GM12873 (cell line): ENCODE measurements around the gene NDUFAF3.
A peak's percentile ranks its signal among the peaks of the same experiment; 100 is the strongest.

ENCODE experiments used
- TF ChIP-seq, protein P1 (sequence below): IDR thresholded peaks from 2 replicates; pipeline ENCODE4 v1.5.1; 2012; ENCODE audit warnings: low read depth, mild to moderate bottlenecking, moderate library complexity, low read length, control low read depth; ENCODE audit not compliant: insufficient read depth; ENCODE audit errors: missing control alignments

The NDUFAF3 gene, protein sequence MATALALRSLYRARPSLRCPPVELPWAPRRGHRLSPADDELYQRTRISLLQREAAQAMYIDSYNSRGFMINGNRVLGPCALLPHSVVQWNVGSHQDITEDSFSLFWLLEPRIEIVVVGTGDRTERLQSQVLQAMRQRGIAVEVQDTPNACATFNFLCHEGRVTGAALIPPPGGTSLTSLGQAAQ

DNA sequence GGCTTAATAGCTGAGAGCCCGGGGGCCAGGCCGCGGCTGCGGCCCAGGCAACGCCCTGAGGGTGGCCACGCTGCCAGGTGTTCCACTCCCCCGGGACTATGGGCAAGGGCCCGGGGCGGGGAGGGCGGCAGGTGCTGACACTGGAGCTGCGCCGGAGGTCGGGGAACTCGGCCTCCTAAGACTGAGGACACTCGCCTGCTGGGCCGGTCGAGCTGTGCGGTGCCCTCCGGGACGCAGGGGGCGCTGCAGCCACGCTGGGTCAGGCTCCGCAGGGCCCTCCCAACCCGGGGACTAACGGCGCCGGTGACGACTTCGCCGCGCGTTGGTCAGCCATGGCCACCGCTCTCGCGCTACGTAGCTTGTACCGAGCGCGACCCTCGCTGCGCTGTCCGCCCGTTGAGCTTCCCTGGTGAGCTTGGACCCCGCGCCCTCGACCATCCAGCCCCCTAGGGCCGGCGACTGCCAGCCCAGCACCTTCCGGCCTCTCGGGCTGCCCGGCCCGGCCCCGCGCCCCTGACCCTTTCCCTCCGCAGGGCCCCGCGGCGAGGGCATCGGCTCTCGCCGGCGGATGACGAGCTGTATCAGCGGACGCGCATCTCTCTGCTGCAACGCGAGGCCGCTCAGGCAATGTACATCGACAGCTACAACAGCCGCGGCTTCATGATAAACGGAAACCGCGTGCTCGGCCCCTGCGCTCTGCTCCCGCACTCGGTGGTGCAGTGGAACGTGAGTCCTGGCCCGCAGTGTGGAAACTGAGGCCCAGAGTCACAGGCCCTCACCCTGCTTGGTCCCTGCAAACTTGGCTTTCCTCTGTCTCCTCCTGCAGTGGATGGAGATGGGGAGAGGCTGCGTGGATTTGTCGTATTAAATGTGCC, at the start of gene NDUFAF3:
Gene NDUFAF3, plus strand, starts transcription at position 309 of the 875 bp plus-strand sequence. Its CDS starts 24 bp downstream, at position 333.
- TF ChIP-seq, protein P1, sequence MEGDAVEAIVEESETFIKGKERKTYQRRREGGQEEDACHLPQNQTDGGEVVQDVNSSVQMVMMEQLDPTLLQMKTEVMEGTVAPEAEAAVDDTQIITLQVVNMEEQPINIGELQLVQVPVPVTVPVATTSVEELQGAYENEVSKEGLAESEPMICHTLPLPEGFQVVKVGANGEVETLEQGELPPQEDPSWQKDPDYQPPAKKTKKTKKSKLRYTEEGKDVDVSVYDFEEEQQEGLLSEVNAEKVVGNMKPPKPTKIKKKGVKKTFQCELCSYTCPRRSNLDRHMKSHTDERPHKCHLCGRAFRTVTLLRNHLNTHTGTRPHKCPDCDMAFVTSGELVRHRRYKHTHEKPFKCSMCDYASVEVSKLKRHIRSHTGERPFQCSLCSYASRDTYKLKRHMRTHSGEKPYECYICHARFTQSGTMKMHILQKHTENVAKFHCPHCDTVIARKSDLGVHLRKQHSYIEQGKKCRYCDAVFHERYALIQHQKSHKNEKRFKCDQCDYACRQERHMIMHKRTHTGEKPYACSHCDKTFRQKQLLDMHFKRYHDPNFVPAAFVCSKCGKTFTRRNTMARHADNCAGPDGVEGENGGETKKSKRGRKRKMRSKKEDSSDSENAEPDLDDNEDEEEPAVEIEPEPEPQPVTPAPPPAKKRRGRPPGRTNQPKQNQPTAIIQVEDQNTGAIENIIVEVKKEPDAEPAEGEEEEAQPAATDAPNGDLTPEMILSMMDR, result peak; percentile 94

DNA sequence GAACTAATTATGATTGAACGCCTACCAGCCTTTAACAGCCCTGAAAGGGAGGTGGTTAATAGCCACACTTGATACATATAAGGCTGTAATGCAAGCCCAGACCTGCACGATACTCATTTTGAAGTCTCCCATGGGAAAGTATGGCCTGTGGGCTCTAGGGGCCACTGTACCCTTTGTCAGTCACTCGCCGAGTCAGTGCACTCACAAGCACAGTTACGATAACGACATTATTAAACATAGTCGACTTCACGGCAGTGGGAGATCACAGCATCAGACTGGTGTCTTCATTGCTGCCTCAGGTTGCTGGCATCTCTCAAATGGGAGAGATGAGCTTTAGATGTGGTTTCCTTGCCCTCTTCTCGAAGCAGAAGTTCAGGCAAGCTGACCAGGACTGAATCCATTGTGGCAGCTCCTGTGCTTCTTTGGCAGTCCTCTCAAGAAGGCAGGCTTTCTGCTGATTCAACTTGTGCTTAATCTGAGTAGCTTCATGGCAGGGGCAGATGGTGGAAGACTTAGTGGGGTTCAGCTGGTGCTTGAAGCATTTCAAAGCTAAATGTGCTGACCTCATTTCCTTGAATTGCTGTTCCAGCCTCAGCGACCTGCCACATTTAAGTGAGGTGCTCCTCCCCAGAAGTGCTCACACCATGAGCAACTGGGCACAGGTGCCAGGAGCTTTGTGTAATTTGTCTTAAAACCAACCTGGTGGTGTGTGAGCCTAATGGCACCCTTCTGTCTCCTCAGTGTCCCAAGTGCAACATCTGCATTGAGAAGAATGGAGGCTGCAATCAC, 47.7 kb upstream of the NDUFAF3 start:
- TF ChIP-seq, protein P1, result no peak

DNA sequence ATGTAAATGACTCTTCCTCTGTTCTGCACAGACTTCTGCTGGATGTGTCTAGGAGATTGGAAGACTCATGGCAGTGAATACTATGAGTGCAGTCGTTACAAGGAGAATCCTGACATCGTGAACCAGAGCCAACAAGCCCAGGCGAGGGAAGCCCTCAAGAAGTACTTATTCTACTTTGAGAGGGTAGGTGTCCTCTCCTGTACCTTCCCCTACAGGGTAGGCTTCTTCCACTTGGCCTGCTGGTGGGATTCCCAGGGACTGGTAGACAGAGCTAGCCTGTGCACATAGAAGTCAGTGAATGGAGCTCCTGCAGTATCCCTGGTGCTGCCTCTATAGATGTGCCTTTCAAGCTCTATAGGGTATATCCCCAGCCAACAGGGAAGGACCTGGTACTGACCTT, 42.5 kb upstream of the NDUFAF3 start:
- TF ChIP-seq, protein P1, result no peak

DNA sequence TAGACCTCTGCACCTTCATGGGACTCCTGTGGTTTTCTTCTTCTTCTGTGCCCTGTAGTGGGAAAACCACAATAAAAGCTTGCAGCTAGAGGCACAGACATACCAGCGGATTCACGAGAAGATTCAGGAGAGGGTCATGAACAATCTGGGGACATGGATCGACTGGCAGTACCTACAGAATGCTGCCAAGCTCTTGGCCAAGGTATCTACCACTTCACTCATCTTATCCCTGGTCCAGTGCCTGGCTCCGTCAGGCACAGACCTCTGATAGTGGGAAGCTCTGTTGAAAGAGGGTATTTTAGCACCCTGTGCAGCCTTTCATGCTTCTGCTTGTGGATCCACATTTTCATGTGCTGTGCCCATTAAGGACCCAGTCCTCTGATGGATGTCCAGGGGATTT, 41.6 kb upstream of the NDUFAF3 start:
- TF ChIP-seq, protein P1, result no peak

DNA sequence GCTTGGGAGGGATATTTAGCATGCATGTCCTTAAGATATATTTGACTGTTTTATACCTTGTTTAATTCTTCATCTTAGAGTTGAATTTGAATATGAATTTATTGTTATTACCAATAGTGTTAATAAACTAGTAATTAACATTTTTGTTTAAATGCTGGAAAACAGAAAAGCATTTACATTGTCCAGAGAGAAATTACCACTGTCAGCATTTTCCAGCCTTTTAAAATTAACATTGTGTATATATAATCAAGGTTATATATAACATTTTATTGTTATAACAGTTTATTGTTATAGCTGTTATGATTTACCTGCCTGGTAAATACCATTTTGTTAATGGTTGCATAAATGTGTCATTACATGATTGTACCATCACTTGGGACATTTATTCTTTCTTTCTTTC, 39.9 kb upstream of the NDUFAF3 start:
- TF ChIP-seq, protein P1, result no peak

DNA sequence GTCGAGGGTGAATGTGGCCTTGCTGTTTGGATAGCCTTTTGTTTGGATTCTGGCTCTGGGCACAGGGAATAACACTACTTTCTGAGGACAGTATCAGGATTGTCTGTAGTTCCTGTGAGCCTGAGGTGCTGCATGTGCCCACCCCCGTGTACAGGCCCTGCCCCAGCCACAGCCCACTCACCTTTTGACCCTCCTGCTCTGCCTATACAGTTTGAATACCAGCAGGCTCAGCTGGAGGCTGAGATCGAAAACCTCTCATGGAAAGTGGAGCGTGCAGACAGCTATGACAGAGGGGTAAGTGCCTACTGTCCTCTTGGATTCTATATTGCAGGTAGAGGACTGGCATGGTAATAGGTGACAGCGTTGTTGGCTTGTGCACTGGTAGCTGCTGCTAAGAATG, 39.2 kb upstream of the NDUFAF3 start:
- TF ChIP-seq, protein P1, result no peak

DNA sequence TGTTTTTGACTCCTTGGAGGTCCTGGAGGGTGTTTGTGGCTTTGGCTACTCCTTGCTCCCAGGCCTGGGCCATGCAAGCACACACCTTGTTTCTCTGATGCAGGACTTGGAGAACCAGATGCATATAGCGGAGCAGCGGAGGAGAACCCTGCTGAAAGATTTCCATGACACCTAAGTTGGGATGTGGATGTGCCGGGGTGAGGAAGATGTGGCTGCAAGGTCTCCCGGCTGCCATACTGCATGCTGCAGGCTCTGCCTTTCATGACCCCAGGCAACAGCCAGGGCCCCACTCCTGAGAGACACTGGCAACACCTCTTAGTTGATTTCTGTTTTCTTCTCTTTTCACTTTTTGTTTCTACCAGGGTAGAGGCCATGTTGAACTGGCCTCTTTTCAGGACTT, 38.8 kb upstream of the NDUFAF3 start:
- TF ChIP-seq, protein P1, result no peak
